ENCODE measurements around the gene UBE2F. TPM values are rescaled to one million over a fixed set of nuclear protein-coding genes. Genes with fewer than 3 reads are reported as not detected.
"Not testable (repeated sequence)": the region's sequence is repeated elsewhere in the genome, so short reads cannot be mapped to it uniquely, and the experiment has no call there.

Gene UBE2F
- total and polyA plus RNA-seq, 2 of the 13 experiments (the other 11 are each of a cell fraction or from before 2014, with no cell fraction given) = 35.4 to 73.1 TPM

DNA sequence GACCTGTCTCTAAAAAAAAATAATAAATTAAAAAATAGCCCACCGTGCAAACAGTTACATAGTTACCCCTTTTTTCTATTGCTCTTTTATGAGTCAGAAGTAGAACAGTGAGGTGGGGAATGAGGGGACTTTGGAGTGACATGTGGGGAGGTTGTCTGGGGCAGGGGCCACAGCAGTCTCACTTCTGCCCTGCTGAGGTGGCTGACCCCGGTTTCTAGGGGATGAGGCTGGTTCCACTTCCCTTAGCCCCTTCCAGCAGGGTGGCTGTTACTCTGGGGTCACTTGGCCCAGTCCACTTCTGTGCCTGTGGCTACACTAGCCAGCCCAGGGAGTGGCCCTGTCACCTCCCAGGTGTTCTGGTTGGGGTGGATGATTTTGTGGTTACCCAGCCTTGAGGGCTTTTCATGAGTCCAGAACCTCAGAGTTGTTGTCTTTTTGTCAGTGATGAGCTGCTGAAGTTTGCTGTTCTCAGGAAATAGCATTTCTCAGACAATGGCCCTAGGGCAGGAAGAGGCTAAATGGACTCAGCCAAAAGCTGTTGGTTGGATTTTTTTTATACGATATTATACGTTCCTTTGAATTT is 66.0 kb downstream of the UBE2F start:
- no peak for TF ChIP-seq DZIP1 (CRISPR knock-in tag; IDR thresholded peaks at IDR 0.05)
- H3K9ac ChIP-seq (ENCODE audit: insufficient read depth, low read depth, low read length) = no peak overlapping the region
- no peak overlapping the region for H3K4me3 ChIP-seq (replicated peaks in 1 of 3; ENCODE audit: insufficient read depth in 1 of 3, low read depth in 2 of 3, low read length in 3 of 3)
- intact Hi-C loops (cut with micrococcal nuclease; ENCODE audit: unreplicated experiment) (no loop called here), in situ Hi-C loops (cut with HindIII; ENCODE audit: extremely low pct_ligation_motif_present, low pct_unique_long_range_greater_than_20kb) (no loop called here)
- DNase-seq (ENCODE audit: low spot score) = no peak
- no peak overlapping the region for H3K4me2 ChIP-seq (ENCODE audit: low read depth, low read length)
- no peaks in the 10 kb centered on the region for H3K27me3 ChIP-seq (ENCODE audit: control insufficient read depth in 1 of 2, insufficient read depth in 2 of 2, low read length in 2 of 2)
- peaks cover 15 to 39% of the 10 kb centered on the region in 2 experiments for H3K36me3 ChIP-seq (replicated peaks in 1 of 2; ENCODE audit: control insufficient read depth in 1 of 2, insufficient read depth in 2 of 2, low read length in 2 of 2)
- 75% methylated on average over 4 of the region's 4 CpGs for WGBS (ENCODE audit: low lambda C conversion rate)
- BruUV-seq (replicated peaks) = no TSS peak
- CTCF ChIA-PET (ENCODE audit: low intra/inter-chr PET ratio, low total read pairs) = no interaction called here
- H3K4me1 ChIP-seq (ENCODE audit: insufficient read depth, low read length) = peaks cover 14% of the 10 kb centered on the region
- no peak for FAIRE-seq
- no peak overlapping the region for H3K27ac ChIP-seq (ENCODE audit: extremely low read length, insufficient read depth, low read length)
- H2AFZ ChIP-seq (ENCODE audit: low read length) = no peak overlapping the region
- H3K79me2 ChIP-seq (ENCODE audit: insufficient read depth, low read length) = no peaks in the 10 kb centered on the region
- H3K9me3 ChIP-seq (ENCODE audit: low read length) = no peaks in the 10 kb centered on the region
- ATAC-seq = no peak
- H4K20me1 ChIP-seq (ENCODE audit: insufficient read depth, low read length) = no peaks in the 10 kb centered on the region
- POLR2A ChIA-PET = no interaction called here

- FAIRE-seq = not testable (repeated sequence)
Measured at GRCh38 chr2:238033991-238034390, 67.2 kb downstream of the UBE2F start.

More at GRCh38 chr2:238033991-238034390, 67.2 kb downstream of the UBE2F start:
- H3K4me2 ChIP-seq (ENCODE audit: low read depth, low read length); in situ Hi-C loops (cut with HindIII; ENCODE audit: extremely low pct_ligation_motif_present, low pct_unique_long_range_greater_than_20kb); H3K4me3 ChIP-seq (replicated peaks in 1 of 3; ENCODE audit: insufficient read depth in 1 of 3, low read depth in 2 of 3, low read length in 3 of 3); H3K9ac ChIP-seq (ENCODE audit: insufficient read depth, low read depth, low read length); intact Hi-C loops (cut with micrococcal nuclease; ENCODE audit: unreplicated experiment); ATAC-seq; H3K27me3 ChIP-seq (ENCODE audit: control insufficient read depth in 1 of 2, insufficient read depth in 2 of 2, low read length in 2 of 2); H2AFZ ChIP-seq (ENCODE audit: low read length); H3K79me2 ChIP-seq (ENCODE audit: insufficient read depth, low read length); CTCF ChIA-PET (ENCODE audit: low intra/inter-chr PET ratio, low total read pairs); DNase-seq (ENCODE audit: low spot score); POLR2A ChIA-PET; BruUV-seq (replicated peaks); H4K20me1 ChIP-seq (ENCODE audit: insufficient read depth, low read length); H3K9me3 ChIP-seq (ENCODE audit: low read length); H3K27ac ChIP-seq (ENCODE audit: extremely low read length, insufficient read depth, low read length): not testable (repeated sequence)
- WGBS (ENCODE audit: low lambda C conversion rate) = 98% methylated on average over 9 of the region's 9 CpGs
- Histone ChIP-seq H3K4me1 (ENCODE audit: insufficient read depth, low read length) (peaks cover 14% of the 10 kb centered on the region), H3K36me3 (replicated peaks in 1 of 2; ENCODE audit: control insufficient read depth in 1 of 2, insufficient read depth in 2 of 2, low read length in 2 of 2) (peaks cover 17 to 48% of the 10 kb centered on the region in 2 experiments)
